H9 (cell line): ENCODE results near the gene KCNMB2. TPM values are rescaled to one million over a fixed set of nuclear protein-coding genes. Genes with fewer than 3 reads are reported as not detected.

Experiments used
- DNase-seq: peaks from one replicate; pipeline ENCODE4 v3.0.0-alpha.2; 2017
- H2AFZ ChIP-seq: one replicate; pipeline ENCODE4 v1.6.1; 2013; ENCODE audit warnings: mild to moderate bottlenecking, low read length, control low read depth, moderate library complexity
- H2AK5ac ChIP-seq: 2 replicates; pipeline ENCODE4 v1.6.1; 2013; ENCODE audit warnings: low read length, control low read depth, mixed read lengths; ENCODE audit not compliant: insufficient read length
- H2BK120ac ChIP-seq: one replicate; pipeline ENCODE4 v1.6.1; 2013; ENCODE audit warnings: low read depth, mild to moderate bottlenecking, low read length, control low read depth, inconsistent platforms; ENCODE audit not compliant: poor library complexity, severe bottlenecking
- H2BK12ac ChIP-seq: 2 replicates; pipeline ENCODE4 v1.6.1; 2013; ENCODE audit warnings: low read length, control low read depth, mixed read lengths, low read depth; ENCODE audit not compliant: insufficient read length
- H2BK15ac ChIP-seq: 2 replicates; pipeline ENCODE4 v1.6.1; 2013; ENCODE audit warnings: low read depth, low read length, control low read depth
- H2BK20ac ChIP-seq: one replicate; pipeline ENCODE4 v1.6.1; 2013; ENCODE audit warnings: low read depth, mild to moderate bottlenecking, low read length, control low read depth, inconsistent platforms; ENCODE audit not compliant: poor library complexity, severe bottlenecking
- H2BK5ac ChIP-seq: 2 replicates; pipeline ENCODE4 v1.6.1; 2013; ENCODE audit warnings: low read length, control low read depth, mixed read lengths; ENCODE audit not compliant: insufficient read length
- H3K14ac ChIP-seq: 2 replicates; pipeline ENCODE4 v1.6.1; 2013; ENCODE audit warnings: low read length, control low read depth; ENCODE audit not compliant: insufficient read depth
- H3K18ac ChIP-seq: 2 replicates; pipeline ENCODE4 v1.6.1; 2013; ENCODE audit warnings: low read depth, mild to moderate bottlenecking, mixed read lengths, low read length, control low read depth; ENCODE audit not compliant: insufficient read length
- H3K23ac ChIP-seq: 2 replicates; pipeline ENCODE4 v1.6.1; 2013; ENCODE audit warnings: low read length, control low read depth, mixed read lengths, low read depth; ENCODE audit not compliant: insufficient read length
- H3K23me2 ChIP-seq: 2 replicates; pipeline ENCODE4 v1.6.1; 2013; ENCODE audit warnings: low read depth, mild to moderate bottlenecking, mixed read lengths, low read length, control low read depth; ENCODE audit not compliant: insufficient read length, poor library complexity, severe bottlenecking
- H3K27ac ChIP-seq: 2 replicates; pipeline ENCODE4 v1.5.1; 2013; ENCODE audit warnings: low read length, control low read depth, mixed read lengths, low read depth; ENCODE audit not compliant: insufficient read length
- H3K27me3 ChIP-seq: 2 replicates; pipeline ENCODE4 v1.6.1; 2013; ENCODE audit warnings: low read length, control low read depth, inconsistent platforms; ENCODE audit not compliant: insufficient read depth
- H3K4ac ChIP-seq: 2 replicates; pipeline ENCODE4 v1.6.1; 2013; ENCODE audit warnings: low read depth, mild to moderate bottlenecking, control low read depth, inconsistent platforms, low read length, moderate library complexity
- H3K4me1 ChIP-seq: 2 replicates; pipeline ENCODE4 v1.6.1; 2013; ENCODE audit warnings: low read length, control low read depth, inconsistent platforms; ENCODE audit not compliant: insufficient read depth
- H3K4me2 ChIP-seq: 2 replicates; pipeline ENCODE4 v1.6.1; 2013; ENCODE audit warnings: low read length, control low read depth, mixed read lengths; ENCODE audit not compliant: insufficient read length, insufficient read depth
- H3K56ac ChIP-seq: 2 replicates; pipeline ENCODE4 v1.6.1; 2013; ENCODE audit warnings: low read depth, mild to moderate bottlenecking, mixed read lengths, low read length, control low read depth; ENCODE audit not compliant: insufficient read length
- H3K79me1 ChIP-seq: 2 replicates; pipeline ENCODE4 v1.6.1; 2013; ENCODE audit warnings: low read depth, mild to moderate bottlenecking, moderate library complexity, low read length, control low read depth, inconsistent platforms; ENCODE audit not compliant: insufficient read depth, poor library complexity, severe bottlenecking
- H3K79me2 ChIP-seq: 2 replicates; pipeline ENCODE4 v1.6.1; 2013; ENCODE audit warnings: low read length, control low read depth, inconsistent platforms; ENCODE audit not compliant: insufficient read depth
- H3K9ac ChIP-seq: 2 replicates; pipeline ENCODE4 v1.6.1; 2013; ENCODE audit warnings: low read length, control low read depth, mixed read lengths; ENCODE audit not compliant: insufficient read length; ENCODE audit errors: extremely low read depth
- H3K9me3 ChIP-seq: one replicate; pipeline ENCODE4 v1.6.1; 2013; ENCODE audit warnings: low read depth, low read length, inconsistent platforms; ENCODE audit not compliant: control insufficient read depth
- H3T11ph ChIP-seq: one replicate; pipeline ENCODE4 v1.6.1; 2013; ENCODE audit warnings: mild to moderate bottlenecking, low read length, control low read depth, inconsistent platforms
- H4K20me1 ChIP-seq: one replicate; pipeline ENCODE4 v1.6.1; 2013; ENCODE audit not compliant: control insufficient read depth, insufficient read length, insufficient read depth
- H4K5ac ChIP-seq: 2 replicates; pipeline ENCODE4 v1.6.1; 2013; ENCODE audit warnings: low read depth, mild to moderate bottlenecking, mixed read lengths, low read length, control low read depth; ENCODE audit not compliant: insufficient read length
- H4K8ac ChIP-seq: replicated peaks from 2 replicates; pipeline ENCODE4 v1.6.1; 2013; ENCODE audit warnings: low read length, control low read depth, mixed read lengths, low read depth; ENCODE audit not compliant: insufficient read length
- H4K91ac ChIP-seq: 2 replicates; pipeline ENCODE4 v1.6.1; 2013; ENCODE audit warnings: low read depth, mild to moderate bottlenecking, moderate library complexity, mixed read lengths, low read length, control low read depth; ENCODE audit not compliant: insufficient read length
- H3K27ac Mint-ChIP-seq, 3 experiments: 2 replicates in 2 of 3; 3 replicates in 1 of 3; pipeline ENCODE4 v1.8.0; 2020 to 2021; ENCODE audit warnings: mixed read lengths in 3 of 3, mild to moderate bottlenecking in 1 of 3, moderate library complexity in 1 of 3
- H3K27me3 Mint-ChIP-seq: 2 replicates; pipeline ENCODE4 v1.8.0; 2021; ENCODE audit warnings: low read depth, mild to moderate bottlenecking, moderate library complexity, mixed read lengths
- H3K36me3 Mint-ChIP-seq, 3 experiments: 2 replicates in 2 of 3; 3 replicates in 1 of 3; pipeline ENCODE4 v1.8.0; 2020 to 2021; ENCODE audit warnings: low read depth in 3 of 3, mixed read lengths in 3 of 3; ENCODE audit not compliant: insufficient read depth in 1 of 3
- H3K4me1 Mint-ChIP-seq, 2 experiments: 2 replicates each; pipeline ENCODE4 v1.8.0; 2020; ENCODE audit warnings: mixed read lengths in 2 of 2
- H3K4me3 Mint-ChIP-seq, 2 experiments: 2 replicates in 1 of 2; 3 replicates in 1 of 2; pipeline ENCODE4 v1.8.0; 2020 to 2021; ENCODE audit warnings: mild to moderate bottlenecking in 2 of 2, mixed read lengths in 2 of 2, moderate library complexity in 1 of 2
- H3K9me3 Mint-ChIP-seq, 2 experiments: 2 replicates in 1 of 2; 3 replicates in 1 of 2; pipeline ENCODE4 v1.8.0; 2020; ENCODE audit warnings: mild to moderate bottlenecking in 2 of 2, mixed read lengths in 2 of 2, moderate library complexity in 1 of 2
- WGBS: extraction: QIAGEN DNeasy Blood & Tissue Kit; methylation state at CpG from one replicate; pipeline ENCODE4 v1.1.7; 2013; ENCODE audit warnings: missing lambda C conversion rate, low lambda C conversion rate, mixed read lengths; ENCODE audit not compliant: insufficient read length; ENCODE audit errors: extremely low coverage; 5-methylcytosine and 5-hydroxymethylcytosine counted together
- total RNA-seq: library from RNA; stranded (reverse); gene quantifications from 2 replicates; pipeline ENCODE4 v1.2.1, GENCODE V29; 2021
- TF ChIP-seq, protein P1 (sequence below): fragments of 200-600 bp; sonication (generic); conservative IDR thresholded peaks from 3 replicates; pipeline ENCODE4 v1.8.0; 2021; ENCODE audit warnings: antibody characterized with exemption, mild to moderate bottlenecking

Gene KCNMB2
- total RNA-seq, 1 experiment from 2014 or later = not detected

DNA sequence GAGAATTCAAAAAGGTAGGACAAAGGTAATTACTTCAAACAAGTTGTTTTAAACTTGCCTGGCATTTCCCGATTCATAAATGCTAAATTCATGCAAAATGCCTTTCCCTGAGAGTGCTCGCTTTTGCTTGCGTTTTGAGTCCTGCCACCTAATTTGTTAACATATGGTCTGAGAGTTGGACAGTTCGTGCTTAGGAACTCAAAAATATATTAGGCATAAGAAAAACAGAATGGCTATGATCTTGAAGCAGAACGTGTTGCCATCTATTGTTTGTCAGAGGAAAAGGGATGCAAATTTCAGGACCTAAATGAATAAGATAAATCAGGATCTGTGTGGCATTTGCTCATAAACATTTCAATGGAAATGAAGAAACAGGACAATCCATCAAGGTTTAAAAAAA is 339.6 kb downstream of the KCNMB2 start:
- peaks cover 21 to 22% of the 10 kb centered on the region in 2 experiments for H3K4me1 Mint-ChIP-seq
- no CpG with 5 or more reads among the region's 5 CpGs for WGBS

More for the DNA sequence above, 339.6 kb downstream of the KCNMB2 start:
- Histone ChIP-seq H3K14ac (no peak overlapping the region), H3K18ac (no peak overlapping the region), H3K9me3 (no peaks in the 10 kb centered on the region), H2BK120ac (no peak overlapping the region), H2BK12ac (no peak overlapping the region), H3K27ac (no peak overlapping the region), H3K23ac (no peak overlapping the region), H2BK5ac (no peak overlapping the region), H3K4me2 (no peak overlapping the region), H2BK15ac (no peak overlapping the region), H3K4me1 (no peaks in the 10 kb centered on the region; the same call in 1 of the 2 replicates), H3K27me3 (no peaks in the 10 kb centered on the region), H3T11ph (no peak overlapping the region), H4K20me1 (no peaks in the 10 kb centered on the region), H3K79me2 (no peaks in the 10 kb centered on the region), H4K91ac (no peak overlapping the region), H3K4ac (no peak overlapping the region), H4K5ac (no peak overlapping the region), H3K9ac (no peak overlapping the region), H4K8ac (no peak overlapping the region), H3K23me2 (no peaks in the 10 kb centered on the region), H3K79me1 (no peaks in the 10 kb centered on the region), H2BK20ac (no peak overlapping the region), H3K56ac (no peak overlapping the region), H2AK5ac (no peak overlapping the region), H2AFZ (no peak overlapping the region)
- Mint-ChIP-seq H3K9me3 (no peaks in the 10 kb centered on the region), H3K27me3 (no peaks in the 10 kb centered on the region), H3K27ac (peak overlapping the region in 1 of 3 experiments; percentile 59; a peak in 1 of 7 replicates), H3K4me3 (no peak overlapping the region), H3K36me3 (no peaks in the 10 kb centered on the region; a peak in 1 of 7 replicates)
- TF ChIP-seq, protein P1, sequence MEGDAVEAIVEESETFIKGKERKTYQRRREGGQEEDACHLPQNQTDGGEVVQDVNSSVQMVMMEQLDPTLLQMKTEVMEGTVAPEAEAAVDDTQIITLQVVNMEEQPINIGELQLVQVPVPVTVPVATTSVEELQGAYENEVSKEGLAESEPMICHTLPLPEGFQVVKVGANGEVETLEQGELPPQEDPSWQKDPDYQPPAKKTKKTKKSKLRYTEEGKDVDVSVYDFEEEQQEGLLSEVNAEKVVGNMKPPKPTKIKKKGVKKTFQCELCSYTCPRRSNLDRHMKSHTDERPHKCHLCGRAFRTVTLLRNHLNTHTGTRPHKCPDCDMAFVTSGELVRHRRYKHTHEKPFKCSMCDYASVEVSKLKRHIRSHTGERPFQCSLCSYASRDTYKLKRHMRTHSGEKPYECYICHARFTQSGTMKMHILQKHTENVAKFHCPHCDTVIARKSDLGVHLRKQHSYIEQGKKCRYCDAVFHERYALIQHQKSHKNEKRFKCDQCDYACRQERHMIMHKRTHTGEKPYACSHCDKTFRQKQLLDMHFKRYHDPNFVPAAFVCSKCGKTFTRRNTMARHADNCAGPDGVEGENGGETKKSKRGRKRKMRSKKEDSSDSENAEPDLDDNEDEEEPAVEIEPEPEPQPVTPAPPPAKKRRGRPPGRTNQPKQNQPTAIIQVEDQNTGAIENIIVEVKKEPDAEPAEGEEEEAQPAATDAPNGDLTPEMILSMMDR = no peak
- DNase-seq = no peak
